Neuronal stem cell (in vitro differentiated cells): ENCODE measurements around the gene KLHL25.

Experiments
- DNase-seq: peaks from one replicate; pipeline ENCODE4 v3.0.0-alpha.2; 2013; ENCODE audit warnings: low spot score
- H2AFZ ChIP-seq: one replicate; pipeline ENCODE4 v1.6.1; 2013; ENCODE audit warnings: mild to moderate bottlenecking, low read length, inconsistent platforms
- H2AK5ac ChIP-seq: 2 replicates; pipeline ENCODE4 v1.6.1; 2013; ENCODE audit warnings: low read depth, mild to moderate bottlenecking, inconsistent platforms, low read length, moderate library complexity, mixed read lengths
- H2BK120ac ChIP-seq: 2 replicates; pipeline ENCODE4 v1.6.1; 2013; ENCODE audit warnings: low read depth, mild to moderate bottlenecking, inconsistent platforms, low read length, moderate library complexity, mixed read lengths
- H2BK12ac ChIP-seq: one replicate; pipeline ENCODE4 v1.6.1; 2013; ENCODE audit warnings: low read length, inconsistent platforms
- H2BK15ac ChIP-seq: 2 replicates; pipeline ENCODE4 v1.6.1; 2013; ENCODE audit warnings: mild to moderate bottlenecking, low read length, inconsistent platforms, mixed read lengths
- H2BK5ac ChIP-seq: one replicate; pipeline ENCODE4 v1.6.1; 2013; ENCODE audit warnings: inconsistent platforms, mild to moderate bottlenecking, low read length, moderate library complexity
- H3K14ac ChIP-seq: one replicate; pipeline ENCODE4 v1.6.1; 2013; ENCODE audit warnings: low read length, inconsistent platforms
- H3K18ac ChIP-seq: 2 replicates; pipeline ENCODE4 v1.6.1; 2013; ENCODE audit warnings: low read length, inconsistent platforms
- H3K23ac ChIP-seq: 2 replicates; pipeline ENCODE4 v1.6.1; 2013; ENCODE audit warnings: low read depth, mild to moderate bottlenecking, mixed read lengths, low read length, inconsistent platforms; ENCODE audit not compliant: poor library complexity
- H3K27ac ChIP-seq: replicated peaks from 3 replicates; pipeline ENCODE4 v1.5.1; 2013; ENCODE audit warnings: low read length, inconsistent platforms
- H3K27me3 ChIP-seq, 3 experiments: 2 replicates each; pipeline ENCODE4 v1.6.1; 2013; ENCODE audit warnings: low read length in 3 of 3, mild to moderate bottlenecking in 2 of 3, inconsistent platforms in 1 of 3, low read depth in 1 of 3, mixed read lengths in 1 of 3, moderate library complexity in 1 of 3; ENCODE audit not compliant: control insufficient read depth in 3 of 3, insufficient read depth in 3 of 3
- H3K36me3 ChIP-seq, 2 donors: replicated peaks in 1 of 2; 2 replicates each; pipeline ENCODE4 v1.6.1; 2013; ENCODE audit warnings: low read length in 2 of 2; ENCODE audit not compliant: control insufficient read depth in 2 of 2, insufficient read depth in 2 of 2
- H3K4ac ChIP-seq: 2 replicates; pipeline ENCODE4 v1.6.1; 2013; ENCODE audit warnings: inconsistent platforms, mild to moderate bottlenecking, low read length, moderate library complexity
- H3K4me1 ChIP-seq, 2 donors: 1 replicate in 1 of 2; 2 replicates in 1 of 2; pipeline ENCODE4 v1.6.1; 2013; ENCODE audit warnings: low read length in 2 of 2, low read depth in 1 of 2; ENCODE audit not compliant: control insufficient read depth in 2 of 2, insufficient read depth in 1 of 2
- H3K4me2 ChIP-seq: one replicate; pipeline ENCODE4 v1.6.1; 2013; ENCODE audit warnings: mild to moderate bottlenecking, low read length, inconsistent platforms; ENCODE audit not compliant: insufficient read depth, poor library complexity, severe bottlenecking
- H3K4me3 ChIP-seq, 2 donors: 2 replicates each; pipeline ENCODE4 v1.5.1; 2013; ENCODE audit warnings: low read length in 2 of 2, mild to moderate bottlenecking in 2 of 2, inconsistent platforms in 1 of 2, moderate library complexity in 1 of 2
- H3K79me1 ChIP-seq: one replicate; pipeline ENCODE4 v1.6.1; 2013; ENCODE audit warnings: low read depth, mild to moderate bottlenecking, inconsistent platforms, low read length, moderate library complexity
- H3K9ac ChIP-seq: one replicate; pipeline ENCODE4 v1.6.1; 2013; ENCODE audit warnings: mild to moderate bottlenecking, low read depth, low read length, inconsistent platforms; ENCODE audit not compliant: poor library complexity
- H3K9me3 ChIP-seq, 2 donors: replicated peaks in 1 of 2; 2 replicates each; pipeline versions ENCODE3 to v1.6.1; 2013; ENCODE audit warnings: low read length in 2 of 2, mild to moderate bottlenecking in 2 of 2, inconsistent platforms in 1 of 2, low read depth in 1 of 2, mixed read lengths in 1 of 2, moderate library complexity in 1 of 2; ENCODE audit not compliant: control insufficient read depth in 2 of 2, insufficient read depth in 1 of 2
- H4K8ac ChIP-seq: one replicate; pipeline ENCODE4 v1.6.1; 2013; ENCODE audit warnings: low read depth, mild to moderate bottlenecking, inconsistent platforms, low read length, moderate library complexity
- H4K91ac ChIP-seq: one replicate; pipeline ENCODE4 v1.6.1; 2013; ENCODE audit warnings: low read length, low read depth, mild to moderate bottlenecking, inconsistent platforms; ENCODE audit not compliant: poor library complexity
- WGBS, 2 donors: extraction: QIAGEN DNeasy Blood & Tissue Kit; methylation state at CpG; one replicate each; pipeline ENCODE4 v1.1.7; 2013; ENCODE audit warnings: missing lambda C conversion rate in 2 of 2, mixed read lengths in 1 of 2; ENCODE audit not compliant: insufficient read length in 2 of 2, insufficient replicate concordance in 1 of 2; ENCODE audit errors: extremely low coverage in 2 of 2; 5-methylcytosine and 5-hydroxymethylcytosine counted together

The KLHL25 gene

DNA sequence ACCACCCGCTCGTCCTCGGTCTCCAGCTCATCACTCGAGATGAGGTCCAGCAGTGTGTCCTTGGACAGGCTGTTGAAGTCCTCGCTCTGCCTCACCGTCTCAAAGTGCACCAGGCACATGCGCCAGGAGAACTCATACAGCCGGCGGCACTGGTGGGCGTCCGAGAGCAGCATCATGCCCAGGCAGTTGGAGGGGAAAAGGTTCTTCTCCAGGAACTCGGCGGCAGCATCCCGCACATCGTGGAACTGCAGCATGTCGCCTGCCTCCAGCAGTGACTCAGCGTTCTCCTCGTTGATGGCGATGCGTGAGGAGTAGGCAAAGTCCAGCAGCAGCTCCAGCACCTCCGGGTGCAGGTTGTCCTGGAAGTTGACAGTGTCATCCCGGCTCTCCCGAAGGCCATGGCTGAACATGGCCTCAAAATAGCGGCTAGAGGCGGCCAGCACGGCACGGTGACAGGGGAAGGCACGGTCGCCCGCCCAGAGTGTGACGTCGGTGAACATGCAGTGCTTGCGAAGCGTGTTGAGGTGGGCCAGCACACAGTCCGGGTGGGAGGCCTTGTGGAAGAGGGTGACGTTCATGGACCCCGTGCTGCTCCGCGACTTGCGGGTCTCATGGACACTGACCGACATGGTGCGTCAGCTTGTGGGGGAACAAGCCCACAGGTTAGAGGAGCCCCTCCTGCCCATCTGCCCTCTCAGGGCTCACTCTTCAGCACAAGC is 25.4 kb downstream of the KLHL25 start:
- Histone ChIP-seq H3K36me3 (peaks cover 17 to 57% of the 10 kb centered on the region in 2 donors), H3K18ac (peak overlapping the region; percentile 60)
- no CpG with 5 or more reads among the region's 42 CpGs for WGBS, 2 donors

DNA sequence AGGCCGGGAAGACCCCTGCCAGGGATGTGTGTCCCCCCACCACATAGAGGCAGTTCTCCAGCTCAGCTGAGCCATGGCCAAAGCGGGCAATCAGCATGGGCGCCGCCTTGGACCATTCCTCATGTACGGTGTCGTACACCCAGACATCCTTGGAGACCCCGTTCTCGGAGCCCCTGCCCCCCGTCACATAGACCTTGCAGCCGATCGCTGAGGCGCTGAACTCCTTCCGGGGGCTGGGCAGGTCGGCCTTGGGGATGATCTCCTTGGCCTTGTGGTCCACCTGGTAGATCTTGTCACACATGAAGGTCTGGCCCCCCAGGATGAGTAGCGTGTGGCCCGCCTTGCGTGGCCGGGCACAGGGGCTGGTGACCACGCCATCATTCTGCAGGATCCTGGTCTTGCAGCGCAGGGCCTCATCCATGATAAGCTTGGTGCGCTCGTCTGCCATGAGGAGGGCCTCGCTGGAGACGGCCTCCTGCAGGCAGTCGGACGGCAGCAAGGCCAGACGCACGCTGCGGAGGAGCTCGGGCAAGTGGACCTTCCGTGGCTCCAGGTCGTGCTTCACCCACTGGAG is 26.0 kb downstream of the KLHL25 start:
- DNase-seq, result no peak
- H3K9ac ChIP-seq, result no peak overlapping the region
- H2BK120ac ChIP-seq, result peak overlapping the region; percentile 17
- no CpG with 5 or more reads among the region's 32 CpGs for WGBS, 2 donors
- H3K23ac ChIP-seq, result no peak overlapping the region
- H3K4me2 ChIP-seq, result no peak overlapping the region
- no peak overlapping the region for H2BK12ac ChIP-seq
- peak overlapping the region; percentile 40 for H4K91ac ChIP-seq
- peak overlapping the region; percentile 60 for H3K18ac ChIP-seq
- no peaks in the 10 kb centered on the region for H3K27me3 ChIP-seq
- peak overlapping the region; percentile 27 for H2BK15ac ChIP-seq
- H3K4ac ChIP-seq, result no peak overlapping the region
- no peak overlapping the region for H3K4me3 ChIP-seq
- peaks cover 0 to 17% of the 10 kb centered on the region in 2 donors for H3K4me1 ChIP-seq
- H4K8ac ChIP-seq, result peak overlapping the region; percentile 48
- peaks cover 6 to 21% of the 10 kb centered on the region in 2 donors for H3K9me3 ChIP-seq
- H3K14ac ChIP-seq, result peak overlapping the region; percentile 92
- no peak overlapping the region for H3K27ac ChIP-seq
- H2BK5ac ChIP-seq, result peak overlapping the region; percentile 19
- peaks cover 27% of the 10 kb centered on the region for H3K79me1 ChIP-seq
- peaks cover 17 to 59% of the 10 kb centered on the region in 2 donors for H3K36me3 ChIP-seq
- H2AK5ac ChIP-seq, result peak overlapping the region; percentile 27
- no peak overlapping the region for H2AFZ ChIP-seq

More for the DNA sequence above, 25.4 kb downstream of the KLHL25 start:
- H4K8ac ChIP-seq, result peak overlapping the region; percentile 87
- H4K91ac ChIP-seq, result peak overlapping the region; percentile 40
- H2BK5ac ChIP-seq, result peak overlapping the region; percentile 19
- H3K79me1 ChIP-seq, result peaks cover 27% of the 10 kb centered on the region
- H3K9me3 ChIP-seq, result peaks cover 6 to 21% of the 10 kb centered on the region in 2 donors
- peak overlapping the region; percentile 27 for H2AK5ac ChIP-seq
- H2BK15ac ChIP-seq, result no peak overlapping the region
- no peak for DNase-seq
- H3K9ac ChIP-seq, result peak overlapping the region; percentile 52
- H3K14ac ChIP-seq, result peak overlapping the region; percentile 92
- H3K27me3 ChIP-seq, result no peaks in the 10 kb centered on the region
- peak overlapping the region; percentile 74 for H3K23ac ChIP-seq
- no peak overlapping the region for H3K4ac ChIP-seq
- no peak overlapping the region for H2AFZ ChIP-seq
- no peak overlapping the region for H3K4me2 ChIP-seq
- H2BK120ac ChIP-seq, result no peak overlapping the region
- peaks cover 0 to 17% of the 10 kb centered on the region in 2 donors for H3K4me1 ChIP-seq
- H3K4me3 ChIP-seq, result no peak overlapping the region
- H3K27ac ChIP-seq, result no peak overlapping the region
- no peak overlapping the region for H2BK12ac ChIP-seq

DNA sequence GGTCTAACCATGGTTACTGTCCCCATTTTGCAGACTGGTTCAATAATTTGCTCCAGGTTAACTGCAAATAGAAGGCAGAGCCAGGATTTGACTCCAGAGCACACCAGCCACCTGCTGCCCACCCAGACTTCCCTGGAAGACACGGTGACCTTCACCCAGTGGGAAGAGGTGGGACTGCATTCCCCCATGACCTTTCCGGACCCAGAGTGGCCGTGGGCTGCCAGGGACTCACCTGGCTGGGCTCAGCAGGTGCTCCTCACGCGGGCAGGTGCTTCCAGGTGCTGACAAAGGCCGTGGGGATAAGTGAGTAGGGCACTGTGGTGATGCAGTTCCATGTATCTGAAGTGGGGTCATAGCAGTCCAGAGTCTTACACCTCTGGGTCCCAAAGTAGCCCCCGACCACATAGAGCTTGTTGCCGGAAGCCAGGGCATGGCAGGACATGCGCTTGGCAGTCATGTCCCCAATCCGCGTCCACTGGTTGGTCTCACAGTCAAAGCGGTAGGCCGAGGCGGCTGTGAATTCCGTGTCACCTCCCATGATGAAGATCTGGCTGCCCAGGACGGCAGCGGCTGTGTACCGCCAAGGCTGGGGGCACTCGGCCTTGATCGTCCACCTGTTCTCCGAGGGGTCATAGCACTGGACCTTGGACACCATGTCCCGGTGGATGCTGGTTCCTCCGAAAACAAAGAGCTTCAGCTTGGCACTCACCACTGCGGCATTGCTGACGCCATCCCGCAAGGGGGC is 26.8 kb downstream of the KLHL25 start:
- Histone ChIP-seq H2AK5ac (no peak overlapping the region), H3K27ac (no peak overlapping the region), H4K91ac (no peak overlapping the region), H2BK12ac (no peak overlapping the region), H2AFZ (no peak overlapping the region), H3K9ac (no peak overlapping the region), H2BK5ac (no peak overlapping the region), H3K18ac (no peak overlapping the region), H3K36me3 (peaks cover 20 to 66% of the 10 kb centered on the region in 2 donors), H3K4me1 (peaks cover 0 to 17% of the 10 kb centered on the region in 2 donors), H3K4ac (no peak overlapping the region), H4K8ac (no peak overlapping the region), H3K4me2 (no peak overlapping the region), H3K23ac (peak overlapping the region; percentile 26), H2BK15ac (no peak overlapping the region), H3K79me1 (peaks cover 28% of the 10 kb centered on the region), H2BK120ac (peak overlapping the region; percentile 17), H3K27me3 (no peaks in the 10 kb centered on the region), H3K4me3 (no peak overlapping the region), H3K14ac (no peak overlapping the region), H3K9me3 (peaks cover 6 to 21% of the 10 kb centered on the region in 2 donors)
- WGBS, 2 donors, result no CpG with 5 or more reads among the region's 26 CpGs
- no peak for DNase-seq
